ENCODE measurements around the gene ZNF587. TPM values are rescaled to one million over a fixed set of nuclear protein-coding genes. Genes with fewer than 3 reads are reported as not detected.
"Not testable (repeated sequence)": the region's sequence is repeated elsewhere in the genome, so short reads cannot be mapped to it uniquely, and the experiment has no call there.

The ZNF587 gene
- total RNA-seq (19.3 TPM), polyA plus RNA-seq (ENCODE audit: insufficient read depth in 1 of 8, insufficient read length in 8 of 8, low replicate concordance in 1 of 8) (10 to 100 TPM in 7 of 8 donors, 1 to 10 TPM in 1; 7.5 to 20.6 (median 12.6) TPM)
- long read RNA-seq, donor 1, result 0 reads
- long read RNA-seq, donor 2, result 0 reads
- long read RNA-seq, donor 3, full-length matches to known transcripts, result 1 of 1 reads
- long read RNA-seq, donor 3, partial matches to known transcripts, result 0 of 1 reads
- long read RNA-seq, donor 3, other reads (novel, unspliced or antisense), result 0 of 1 reads
- long read RNA-seq, donor 4, full-length matches to known transcripts, result 1 of 1 reads
- long read RNA-seq, donor 4, partial matches to known transcripts, result 0 of 1 reads
- long read RNA-seq, donor 4, other reads (novel, unspliced or antisense), result 0 of 1 reads
- long read RNA-seq, donor 5, partial matches to known transcripts, result 0 of 2 reads
- long read RNA-seq, donor 5, other reads (novel, unspliced or antisense), result 0 of 2 reads
- long read RNA-seq, donor 6, full-length matches to known transcripts, result 5 of 5 reads
- long read RNA-seq, donor 6, partial matches to known transcripts, result 0 of 5 reads
- long read RNA-seq, donor 6, other reads (novel, unspliced or antisense), result 0 of 5 reads
- long read RNA-seq, donor 7, partial matches to known transcripts, result 0 of 3 reads
- long read RNA-seq, donor 7, other reads (novel, unspliced or antisense), result 0 of 3 reads
- long read RNA-seq, donor 8, partial matches to known transcripts, result 0 of 1 reads
- long read RNA-seq, donor 8, other reads (novel, unspliced or antisense), result 0 of 1 reads
- long read RNA-seq, donor 9, result 0 reads
- long read RNA-seq, donor 10, full-length matches to known transcripts, result 2 of 2 reads
- long read RNA-seq, donor 10, partial matches to known transcripts, result 0 of 2 reads
- long read RNA-seq, donor 10, other reads (novel, unspliced or antisense), result 0 of 2 reads
- long read RNA-seq, donor 11, result 0 reads

DNA sequence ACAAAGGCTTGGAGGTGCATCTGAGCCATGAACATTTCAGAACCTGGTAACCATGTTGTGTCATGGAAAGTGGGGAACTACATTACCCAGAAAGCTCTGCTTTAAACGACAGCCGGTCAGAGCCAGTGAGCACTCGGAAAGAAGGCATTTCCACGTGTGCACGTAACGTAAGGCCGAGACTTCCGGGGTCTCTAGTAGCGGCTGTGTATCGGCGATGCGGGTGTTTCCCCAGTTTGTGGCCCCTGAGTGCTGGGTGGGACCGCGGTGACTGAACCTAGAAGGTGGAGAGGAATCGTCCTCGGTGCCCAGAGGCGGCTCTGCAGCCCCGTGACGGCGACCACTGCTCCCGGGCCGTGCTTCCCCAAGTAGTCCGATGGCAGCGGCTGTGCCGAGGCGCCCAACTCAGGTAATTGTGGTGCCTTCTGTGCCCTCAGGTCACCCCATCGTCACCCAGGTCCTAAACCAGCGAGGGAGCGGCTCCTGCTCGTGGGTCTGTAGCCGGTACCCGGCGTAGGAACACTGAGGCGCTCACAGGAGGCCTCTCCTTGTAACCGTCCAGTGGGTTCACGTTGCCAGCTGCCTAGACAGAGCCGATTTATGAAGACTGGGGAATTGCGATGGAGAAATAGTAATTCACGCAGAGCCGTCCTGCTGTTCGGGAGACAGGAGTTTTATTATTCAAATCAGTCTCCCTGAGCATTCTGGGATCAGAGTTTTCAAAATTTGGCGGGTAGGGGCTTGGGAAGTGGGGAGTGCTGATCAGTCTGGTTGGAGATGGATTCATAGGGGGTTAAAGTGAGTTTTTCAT is at the start of gene ZNF587:
ZNF587 (plus strand) TSS at position 194 of the 808 bp plus-strand sequence; CDS start at position 374, 180 bp downstream.
- peak; percentile 94 for DNase-seq
- under 1% methylated on average over 38 of the region's 42 CpGs for WGBS (ENCODE audit: insufficient coverage)
- H3K4me1 ChIP-seq (ENCODE audit: control insufficient read depth, insufficient read depth, low read length), result peaks cover 11% of the 10 kb centered on the region
- peaks cover 14% of the 10 kb centered on the region for H3K36me3 ChIP-seq (ENCODE audit: control insufficient read depth, insufficient read depth, low read length)
- peak within 1 kb of the TSS; percentile 78 for H3K27ac ChIP-seq (ENCODE audit: low read length)
- not testable (repeated sequence) for H3K27me3 ChIP-seq (ENCODE audit: control insufficient read depth, insufficient read depth, low read length); H3K9me3 ChIP-seq (replicated peaks; ENCODE audit: control insufficient read depth, low read depth, low read length)
- peak within 1 kb of the TSS; percentile 68 for H3K4me3 ChIP-seq (ENCODE audit: low read length)

DNA sequence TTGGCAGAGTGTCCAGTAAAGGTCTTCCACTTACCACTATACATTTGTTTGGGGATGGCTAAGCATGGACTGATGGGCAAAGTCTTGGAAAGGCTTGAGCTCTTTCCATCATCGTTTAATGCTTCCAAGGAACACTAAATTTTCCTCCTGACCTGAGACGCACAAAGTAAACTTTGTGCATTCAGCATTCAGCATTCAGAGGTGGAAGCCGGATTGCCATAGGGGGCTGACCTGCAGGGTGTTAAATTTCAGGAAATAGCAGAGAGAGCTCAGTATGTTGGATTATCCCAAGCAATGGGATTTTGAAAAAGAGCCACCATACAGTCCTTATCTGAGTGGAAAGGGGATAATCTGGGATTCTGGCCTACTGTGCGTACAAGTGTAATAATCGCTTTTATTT is 49.0 kb upstream of the ZNF587 start:
- Histone ChIP-seq H3K27ac (ENCODE audit: low read length) (no peak overlapping the region), H3K4me1 (ENCODE audit: control insufficient read depth, insufficient read depth, low read length) (peaks cover 3% of the 10 kb centered on the region), H3K9me3 (replicated peaks; ENCODE audit: control insufficient read depth, low read depth, low read length) (no peaks in the 10 kb centered on the region), H3K36me3 (ENCODE audit: control insufficient read depth, insufficient read depth, low read length) (peaks cover 5% of the 10 kb centered on the region), H3K27me3 (ENCODE audit: control insufficient read depth, insufficient read depth, low read length) (no peaks in the 10 kb centered on the region), H3K4me3 (ENCODE audit: low read length) (no peak overlapping the region)
- 17% methylated on average over 1 of the region's 5 CpGs for WGBS (ENCODE audit: insufficient coverage)
- DNase-seq, result no peak

DNA sequence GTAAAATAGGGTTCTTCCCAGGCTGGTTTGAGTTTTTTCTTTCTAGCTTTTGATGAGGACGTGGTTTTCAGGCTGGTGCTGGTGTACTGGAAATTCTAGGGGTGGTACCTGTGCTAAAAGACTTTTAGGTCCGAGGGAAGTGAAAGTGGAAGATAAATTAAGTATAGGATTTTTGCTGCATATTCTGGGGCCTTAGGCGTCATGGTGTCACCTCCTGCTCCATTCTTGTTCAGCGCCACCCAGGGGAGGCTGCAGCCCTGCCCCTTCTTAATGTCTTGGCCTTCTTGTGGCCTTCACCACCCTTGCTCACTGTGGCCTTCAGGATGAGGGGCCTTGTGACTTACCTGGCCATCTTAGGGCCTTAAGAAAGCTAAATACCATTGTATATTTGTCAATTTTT is 47.4 kb upstream of the ZNF587 start:
- peaks cover 3% of the 10 kb centered on the region for H3K4me1 ChIP-seq (ENCODE audit: control insufficient read depth, insufficient read depth, low read length)
- 81% methylated on average over 4 of the region's 4 CpGs for WGBS (ENCODE audit: insufficient coverage)
- DNase-seq, result no peak

DNA sequence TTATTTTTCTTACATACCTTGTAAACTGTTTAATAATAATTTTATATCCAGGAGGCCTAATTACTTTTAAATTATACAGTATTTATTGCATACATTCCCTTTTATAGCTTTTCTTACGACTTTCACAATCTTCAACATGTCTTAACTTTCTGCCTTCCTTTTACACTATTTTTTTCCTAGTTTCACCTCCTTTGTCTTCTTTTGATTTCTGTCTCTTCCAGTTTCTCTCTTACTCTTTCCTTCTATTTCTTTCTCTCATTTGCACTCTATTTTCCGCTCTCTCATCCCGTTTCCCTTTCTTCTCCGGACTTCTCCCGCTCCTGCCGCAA is 46.4 kb upstream of the ZNF587 start:
- peaks cover 8% of the 10 kb centered on the region for H3K36me3 ChIP-seq (ENCODE audit: control insufficient read depth, insufficient read depth, low read length)
- peaks cover 3% of the 10 kb centered on the region for H3K4me1 ChIP-seq (ENCODE audit: control insufficient read depth, insufficient read depth, low read length)
- 2% methylated on average over 6 of the region's 6 CpGs for WGBS (ENCODE audit: insufficient coverage)
- H3K4me3 ChIP-seq (ENCODE audit: low read length), result peak overlapping the region; percentile 56
- no peaks in the 10 kb centered on the region for H3K9me3 ChIP-seq (replicated peaks; ENCODE audit: control insufficient read depth, low read depth, low read length)
- no peak for DNase-seq
- no peaks in the 10 kb centered on the region for H3K27me3 ChIP-seq (ENCODE audit: control insufficient read depth, insufficient read depth, low read length)
- H3K27ac ChIP-seq (ENCODE audit: low read length), result peak overlapping the region; percentile 89

More for the DNA sequence above, 47.4 kb upstream of the ZNF587 start:
- Histone ChIP-seq H3K9me3 (replicated peaks; ENCODE audit: control insufficient read depth, low read depth, low read length) (no peaks in the 10 kb centered on the region), H3K36me3 (ENCODE audit: control insufficient read depth, insufficient read depth, low read length) (peaks cover 3% of the 10 kb centered on the region), H3K27ac (ENCODE audit: low read length) (no peak overlapping the region), H3K27me3 (ENCODE audit: control insufficient read depth, insufficient read depth, low read length) (no peaks in the 10 kb centered on the region), H3K4me3 (ENCODE audit: low read length) (no peak overlapping the region)

DNA sequence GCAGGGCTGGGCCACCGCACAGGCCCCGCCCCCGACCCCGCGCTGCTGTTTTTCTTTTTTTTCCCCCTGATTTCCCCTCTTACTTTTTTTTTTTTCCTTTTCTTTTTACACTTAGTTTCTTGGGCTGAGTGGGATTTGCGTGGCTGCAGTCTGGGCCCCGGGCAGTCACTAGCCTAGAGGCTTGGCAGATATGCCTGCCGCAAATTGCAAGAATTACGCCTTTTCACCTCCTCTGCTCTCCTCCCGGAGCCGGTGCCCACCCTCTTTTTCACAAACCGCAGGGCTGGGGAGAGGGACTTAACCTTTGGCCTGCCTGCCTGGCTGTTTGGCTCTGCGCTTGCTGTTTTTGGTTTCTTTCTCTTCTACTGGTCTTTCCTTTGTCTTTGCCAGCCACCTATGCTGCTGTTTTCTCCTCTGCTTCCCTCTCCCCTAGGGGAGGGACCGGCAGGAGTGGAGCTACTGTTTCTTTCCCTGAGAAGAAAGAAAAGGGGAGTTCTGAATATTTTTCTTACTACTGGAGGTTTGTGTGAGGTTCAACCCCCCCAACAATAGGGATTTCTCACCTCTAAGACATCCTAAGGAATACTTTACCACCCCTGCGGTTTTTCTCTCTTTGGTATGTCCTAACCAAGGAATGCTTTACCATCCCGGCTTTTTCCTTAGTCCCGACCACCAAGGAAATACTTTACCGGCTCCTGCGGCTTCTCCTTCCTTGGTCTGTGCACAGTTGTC is 45.9 kb upstream of the ZNF587 start:
- Histone ChIP-seq H3K4me3 (ENCODE audit: low read length) (peak overlapping the region; percentile 56), H3K4me1 (ENCODE audit: control insufficient read depth, insufficient read depth, low read length) (peaks cover 3% of the 10 kb centered on the region), H3K27me3 (ENCODE audit: control insufficient read depth, insufficient read depth, low read length) (no peaks in the 10 kb centered on the region), H3K36me3 (ENCODE audit: control insufficient read depth, insufficient read depth, low read length) (peaks cover 13% of the 10 kb centered on the region), H3K27ac (ENCODE audit: low read length) (peak overlapping the region; percentile 89), H3K9me3 (replicated peaks; ENCODE audit: control insufficient read depth, low read depth, low read length) (no peaks in the 10 kb centered on the region)
- 0% methylated on average over 8 of the region's 19 CpGs for WGBS (ENCODE audit: insufficient coverage)
- DNase-seq, result peak; percentile 58

DNA sequence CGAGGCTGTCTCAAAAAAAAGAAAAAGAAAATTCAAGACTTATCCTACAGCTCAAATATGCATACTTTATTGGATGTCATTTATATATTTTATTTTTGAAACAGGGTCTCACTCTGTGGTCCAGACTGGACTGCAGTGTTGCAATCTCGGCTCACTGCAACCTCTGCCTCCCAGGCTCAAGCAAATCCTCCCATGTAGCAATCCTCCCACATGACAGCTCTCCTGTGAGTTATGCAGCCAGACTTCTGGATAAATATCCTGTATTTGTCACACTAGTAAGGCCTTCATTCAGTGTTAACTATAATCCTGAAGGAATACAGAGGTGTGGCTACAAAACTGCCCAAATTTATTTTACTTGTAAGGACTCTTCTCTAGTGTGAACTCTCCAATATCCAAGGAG is 42.1 kb upstream of the ZNF587 start:
- H3K9me3 ChIP-seq (replicated peaks; ENCODE audit: control insufficient read depth, low read depth, low read length), result no peaks in the 10 kb centered on the region
- H3K4me3 ChIP-seq (ENCODE audit: low read length), result no peak overlapping the region
- no peaks in the 10 kb centered on the region for H3K27me3 ChIP-seq (ENCODE audit: control insufficient read depth, insufficient read depth, low read length)
- 75% methylated on average over 1 of the region's 2 CpGs for WGBS (ENCODE audit: insufficient coverage)
- peaks cover 3% of the 10 kb centered on the region for H3K4me1 ChIP-seq (ENCODE audit: control insufficient read depth, insufficient read depth, low read length)
- no peak overlapping the region for H3K27ac ChIP-seq (ENCODE audit: low read length)
- peaks cover 19% of the 10 kb centered on the region for H3K36me3 ChIP-seq (ENCODE audit: control insufficient read depth, insufficient read depth, low read length)
- DNase-seq, result no peak

DNA sequence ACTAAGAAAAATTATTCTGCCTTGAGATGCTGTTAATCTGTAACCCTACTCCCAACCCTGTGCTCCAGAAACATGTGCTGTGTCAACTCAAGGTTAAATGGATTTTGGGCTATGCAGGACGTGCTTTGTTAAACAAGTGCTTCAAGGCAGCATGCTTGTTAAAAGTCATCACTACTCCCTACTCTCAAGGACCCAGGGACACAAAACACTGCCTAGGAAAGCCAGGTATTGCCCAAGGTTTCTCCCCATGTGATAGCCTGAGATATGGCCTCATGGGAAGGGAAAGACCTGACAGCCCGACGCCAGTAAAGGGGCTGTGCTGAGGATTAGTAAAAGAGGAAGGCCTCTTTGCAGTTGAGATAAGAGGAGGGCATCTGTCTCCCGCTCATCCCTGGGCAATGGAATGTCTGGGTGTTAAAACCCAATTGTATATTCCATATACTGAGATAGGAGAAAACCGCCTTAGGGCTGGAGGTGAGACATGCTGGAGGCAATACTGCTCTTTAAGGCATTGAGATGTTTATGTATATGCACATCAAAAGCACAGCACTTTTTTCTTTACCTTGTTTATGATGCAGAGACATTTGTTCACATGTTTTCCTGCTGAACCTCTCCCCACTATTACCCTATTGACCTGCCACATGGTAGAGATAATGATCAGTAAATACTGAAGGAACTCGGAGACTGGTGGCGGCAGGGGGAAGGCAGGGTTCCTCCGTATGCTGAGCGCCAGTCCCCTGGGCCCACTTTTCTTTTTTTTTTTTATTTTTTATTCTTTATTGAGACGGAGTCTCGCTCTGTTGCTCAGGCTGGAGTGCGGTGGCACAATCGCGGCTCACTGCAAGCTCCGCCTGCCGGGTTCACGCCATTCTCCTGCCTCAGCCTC is 39.0 kb upstream of the ZNF587 start:
- H3K36me3 ChIP-seq (ENCODE audit: control insufficient read depth, insufficient read depth, low read length), result peaks cover 21% of the 10 kb centered on the region
- WGBS (ENCODE audit: insufficient coverage), result 53% methylated on average over 8 of the region's 17 CpGs
- DNase-seq; H3K9me3 ChIP-seq (replicated peaks; ENCODE audit: control insufficient read depth, low read depth, low read length); H3K4me3 ChIP-seq (ENCODE audit: low read length); H3K27me3 ChIP-seq (ENCODE audit: control insufficient read depth, insufficient read depth, low read length); H3K27ac ChIP-seq (ENCODE audit: low read length): not testable (repeated sequence)
- H3K4me1 ChIP-seq (ENCODE audit: control insufficient read depth, insufficient read depth, low read length), result peaks cover 10% of the 10 kb centered on the region

DNA sequence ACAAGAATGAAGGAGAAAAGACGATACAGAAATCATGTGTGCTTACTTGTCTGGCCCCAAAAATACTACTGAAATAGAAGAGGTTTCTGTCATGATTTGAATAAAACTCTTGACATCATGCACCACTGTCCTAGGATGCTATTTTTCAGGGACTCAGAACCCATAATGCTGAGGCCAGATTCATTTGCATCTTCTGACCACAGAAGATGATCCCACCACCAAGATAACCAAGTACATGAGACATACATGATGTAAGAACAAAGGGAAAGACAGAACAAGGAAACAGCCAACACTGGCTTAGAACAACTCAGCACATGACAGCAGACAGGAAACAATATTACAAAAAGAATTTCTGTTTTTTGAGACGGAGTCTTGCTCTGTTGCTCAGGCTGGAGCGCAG is 37.4 kb upstream of the ZNF587 start:
- Histone ChIP-seq H3K36me3 (ENCODE audit: control insufficient read depth, insufficient read depth, low read length) (peaks cover 21% of the 10 kb centered on the region), H3K27me3 (ENCODE audit: control insufficient read depth, insufficient read depth, low read length) (no peaks in the 10 kb centered on the region), H3K27ac (ENCODE audit: low read length) (no peak overlapping the region), H3K4me3 (ENCODE audit: low read length) (no peak overlapping the region), H3K9me3 (replicated peaks; ENCODE audit: control insufficient read depth, low read depth, low read length) (no peaks in the 10 kb centered on the region), H3K4me1 (ENCODE audit: control insufficient read depth, insufficient read depth, low read length) (peaks cover 10% of the 10 kb centered on the region)
- DNase-seq, result no peak
- 100% methylated on average over 1 of the region's 3 CpGs for WGBS (ENCODE audit: insufficient coverage)
